ENCODE measurements around the gene DCLK1.

DCLK1 gene

DNA sequence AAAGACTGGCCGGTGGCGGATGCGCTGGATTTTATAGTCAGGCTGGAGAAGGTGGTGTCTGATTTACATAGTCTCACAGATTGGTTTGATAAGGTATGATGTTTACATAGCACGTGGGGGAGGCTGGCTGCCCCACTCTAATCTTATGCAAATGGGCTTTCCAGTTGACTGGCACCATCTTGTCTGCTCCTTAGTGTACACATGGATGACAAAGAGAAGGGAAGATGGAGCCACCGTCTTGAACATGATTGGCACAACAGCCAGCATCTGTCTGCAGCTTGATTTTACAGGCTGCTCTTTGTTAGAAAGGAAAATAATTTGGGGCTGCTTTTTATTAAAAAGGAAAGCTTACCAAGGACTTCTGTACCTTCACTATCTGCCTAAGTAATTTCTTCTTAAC lies 389.5 kb downstream of the DCLK1 start:
- TF ChIP-seq CTCF (IDR thresholded peaks at IDR 0.05; ENCODE audit: low read depth, low read length, missing control alignments): no peak
- no peak overlapping the region for H3K4me3 ChIP-seq (ENCODE audit: low read depth, low read length)
- in situ Hi-C loops (cut with HindIII; ENCODE audit: low sequenced_read_pairs): no loop called here
- no peak for DNase-seq (ENCODE audit: low read depth)

- in situ Hi-C loops (cut with HindIII; ENCODE audit: low sequenced_read_pairs): no loop called here
- no peak for TF ChIP-seq CTCF (IDR thresholded peaks at IDR 0.05; ENCODE audit: low read depth, low read length, missing control alignments)
- no peak overlapping the region for H3K4me3 ChIP-seq (ENCODE audit: low read depth, low read length)
- DNase-seq (ENCODE audit: low read depth): no peak
Observed at GRCh38 chr13:35736876-35737275, 394.3 kb downstream of the DCLK1 start.

- no peak for DNase-seq (ENCODE audit: low read depth)
- TF ChIP-seq CTCF (IDR thresholded peaks at IDR 0.05; ENCODE audit: low read depth, low read length, missing control alignments): no peak
- in situ Hi-C loops (cut with HindIII; ENCODE audit: low sequenced_read_pairs): no loop called here
- H3K4me3 ChIP-seq (ENCODE audit: low read depth, low read length): no peak overlapping the region
Observed at GRCh38 chr13:35733827-35734226, 397.4 kb downstream of the DCLK1 start.

DNA sequence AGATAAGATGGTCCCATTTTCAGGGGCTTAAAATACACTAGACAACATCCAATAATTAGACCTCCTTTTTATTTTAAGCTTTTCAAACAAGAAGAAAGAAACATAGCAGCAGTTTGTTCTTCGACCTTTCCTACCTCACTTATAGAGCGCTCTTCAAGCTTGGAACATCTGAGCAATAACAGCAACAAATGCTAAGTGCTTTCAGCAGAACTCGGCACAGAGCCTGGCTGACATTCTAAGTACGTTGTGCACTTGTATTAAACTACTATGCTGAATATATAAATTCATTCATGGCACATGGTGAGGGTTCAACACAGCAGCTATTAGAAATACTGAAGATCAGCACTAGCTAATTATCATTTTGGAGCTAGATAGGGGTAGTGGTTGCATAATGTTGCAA lies 398.6 kb downstream of the DCLK1 start:
- no peak for TF ChIP-seq CTCF (IDR thresholded peaks at IDR 0.05; ENCODE audit: low read depth, low read length, missing control alignments)
- no peak overlapping the region for H3K4me3 ChIP-seq (ENCODE audit: low read depth, low read length)
- no peak for DNase-seq (ENCODE audit: low read depth)
- in situ Hi-C loops (cut with HindIII; ENCODE audit: low sequenced_read_pairs): no loop called here

DNA sequence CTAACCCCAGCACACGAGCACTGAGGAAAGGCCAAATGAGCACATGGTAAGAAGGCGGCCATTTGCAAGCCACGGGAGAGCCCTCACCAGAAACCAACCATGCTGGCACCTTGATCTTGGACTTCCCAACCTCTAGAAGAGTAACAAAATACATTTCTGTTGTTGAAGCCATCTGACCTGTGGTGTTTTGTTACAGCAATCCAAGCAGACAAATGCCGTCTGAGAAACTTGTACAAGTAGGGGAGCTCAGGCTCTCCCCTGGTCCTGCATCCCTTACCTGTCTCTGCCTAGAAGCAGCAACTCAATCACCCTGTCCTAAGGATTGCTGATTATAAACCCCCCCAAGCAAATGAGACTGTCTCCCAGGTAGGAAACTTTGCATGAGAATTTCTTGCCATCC lies 399.7 kb downstream of the DCLK1 start:
- no peak for DNase-seq (ENCODE audit: low read depth)
- no peak overlapping the region for H3K4me3 ChIP-seq (ENCODE audit: low read depth, low read length)
- in situ Hi-C loops (cut with HindIII; ENCODE audit: low sequenced_read_pairs): no loop called here
- no peak for TF ChIP-seq CTCF (IDR thresholded peaks at IDR 0.05; ENCODE audit: low read depth, low read length, missing control alignments)

DNA sequence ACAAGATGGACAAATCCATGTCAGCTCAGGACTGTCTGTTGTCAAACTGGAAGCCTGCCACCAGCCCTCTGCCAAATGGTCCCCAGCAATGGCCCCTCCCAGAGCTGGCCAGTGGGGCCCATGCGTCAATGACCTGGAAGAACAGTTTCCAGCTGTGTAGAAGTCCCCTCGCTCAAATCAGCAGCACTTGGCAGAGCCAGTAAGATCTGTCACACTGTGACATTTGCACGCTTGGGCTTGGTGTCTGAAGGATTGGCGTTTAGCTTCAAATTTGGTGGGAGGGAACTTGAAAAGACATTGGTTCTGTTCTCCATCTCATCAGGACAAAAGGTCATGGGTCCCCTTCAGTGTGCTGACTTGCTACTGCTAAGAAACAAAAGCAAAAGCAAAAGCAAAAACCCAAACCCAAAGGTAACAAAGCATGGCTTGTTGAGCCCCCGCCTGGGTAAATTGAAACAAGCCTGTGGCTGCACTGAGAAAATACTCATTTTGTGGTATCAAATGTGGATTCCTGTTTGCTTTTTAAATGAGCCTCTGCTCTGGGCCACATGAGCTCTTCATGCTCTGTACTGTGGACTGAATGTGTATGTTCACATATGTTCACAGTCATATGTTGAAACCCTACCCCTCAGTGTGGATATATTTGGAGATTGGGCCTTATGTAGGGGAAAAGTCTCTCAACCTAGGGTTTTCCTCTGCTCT lies 401.1 kb downstream of the DCLK1 start:
- H3K4me3 ChIP-seq (ENCODE audit: low read depth, low read length): no peak overlapping the region
- DNase-seq (ENCODE audit: low read depth): no peak
- in situ Hi-C loops (cut with HindIII; ENCODE audit: low sequenced_read_pairs): no loop called here
- no peak for TF ChIP-seq CTCF (IDR thresholded peaks at IDR 0.05; ENCODE audit: low read depth, low read length, missing control alignments)
